ENCODE results near the gene CDS1.

Gene CDS1

DNA sequence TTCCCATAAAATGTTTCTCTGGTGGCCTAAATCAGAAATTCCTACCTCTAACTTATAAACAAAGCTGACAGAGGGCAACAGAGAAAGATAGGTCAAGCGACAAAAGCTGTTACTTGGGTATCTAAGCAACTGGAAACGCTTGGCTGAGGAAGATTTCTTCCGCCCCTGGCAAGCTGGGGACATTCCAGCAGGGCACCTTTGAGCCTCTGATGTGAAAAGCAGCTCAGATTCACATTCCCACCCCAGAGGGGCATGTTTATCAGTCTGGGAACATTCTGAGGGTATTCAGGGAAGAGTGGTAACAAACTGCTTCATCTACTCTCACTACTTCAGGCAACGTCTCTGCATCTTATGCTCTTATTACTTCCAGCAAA is 3.5 kb upstream of the CDS1 start:
- no peak for DNase-seq (ENCODE audit: low spot score)
- in situ Hi-C loops (cut with MboI; ENCODE audit: low sequenced_read_pairs, unreplicated experiment), result no loop called here
- TF ChIP-seq, protein P1, sequence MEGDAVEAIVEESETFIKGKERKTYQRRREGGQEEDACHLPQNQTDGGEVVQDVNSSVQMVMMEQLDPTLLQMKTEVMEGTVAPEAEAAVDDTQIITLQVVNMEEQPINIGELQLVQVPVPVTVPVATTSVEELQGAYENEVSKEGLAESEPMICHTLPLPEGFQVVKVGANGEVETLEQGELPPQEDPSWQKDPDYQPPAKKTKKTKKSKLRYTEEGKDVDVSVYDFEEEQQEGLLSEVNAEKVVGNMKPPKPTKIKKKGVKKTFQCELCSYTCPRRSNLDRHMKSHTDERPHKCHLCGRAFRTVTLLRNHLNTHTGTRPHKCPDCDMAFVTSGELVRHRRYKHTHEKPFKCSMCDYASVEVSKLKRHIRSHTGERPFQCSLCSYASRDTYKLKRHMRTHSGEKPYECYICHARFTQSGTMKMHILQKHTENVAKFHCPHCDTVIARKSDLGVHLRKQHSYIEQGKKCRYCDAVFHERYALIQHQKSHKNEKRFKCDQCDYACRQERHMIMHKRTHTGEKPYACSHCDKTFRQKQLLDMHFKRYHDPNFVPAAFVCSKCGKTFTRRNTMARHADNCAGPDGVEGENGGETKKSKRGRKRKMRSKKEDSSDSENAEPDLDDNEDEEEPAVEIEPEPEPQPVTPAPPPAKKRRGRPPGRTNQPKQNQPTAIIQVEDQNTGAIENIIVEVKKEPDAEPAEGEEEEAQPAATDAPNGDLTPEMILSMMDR (IDR thresholded peaks at IDR 0.05; ENCODE audit: borderline replicate concordance, control extremely low read depth, extremely low read depth, insufficient read depth, missing control alignments), result no peak

DNA sequence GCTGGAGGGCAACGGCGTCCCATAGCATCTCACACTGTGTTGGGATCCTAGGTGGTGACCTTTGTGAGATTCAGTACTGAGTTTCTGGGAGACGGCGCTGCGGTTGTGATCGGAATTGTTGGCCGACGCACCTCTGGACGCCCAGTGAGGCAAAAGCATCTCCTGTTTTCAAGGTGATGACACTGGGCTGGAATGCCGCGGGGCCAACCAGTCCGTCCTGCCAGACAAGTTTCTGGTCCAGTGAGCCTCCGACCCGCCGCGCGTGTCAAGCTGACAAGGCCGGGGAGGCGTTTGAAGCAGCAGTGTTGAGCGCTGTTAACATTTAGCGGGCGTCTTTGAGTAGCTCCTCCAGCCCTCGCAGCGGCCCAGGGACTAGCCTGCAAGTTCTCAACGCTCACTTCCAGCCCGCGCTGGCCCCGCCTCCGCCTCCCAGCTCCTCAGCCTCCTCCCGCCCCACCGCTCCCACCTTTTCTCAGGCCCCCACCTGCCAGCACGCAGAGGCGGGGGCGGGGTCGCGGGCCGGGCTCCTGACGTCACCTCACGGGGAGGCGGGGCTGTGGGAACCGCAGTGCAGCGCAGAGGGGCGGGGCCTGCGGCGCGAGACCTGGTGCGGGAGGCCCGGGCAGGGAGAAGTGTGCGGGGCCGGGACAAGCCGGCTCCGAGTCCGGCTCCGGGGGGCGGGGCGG is 482 bp upstream of the CDS1 start:
- in situ Hi-C loops (cut with MboI; ENCODE audit: low sequenced_read_pairs, unreplicated experiment), result no loop called here
- peak; percentile 77 for DNase-seq (ENCODE audit: low spot score)
- TF ChIP-seq, protein P1 (IDR thresholded peaks at IDR 0.05; ENCODE audit: borderline replicate concordance, control extremely low read depth, extremely low read depth, insufficient read depth, missing control alignments), result no peak

DNA sequence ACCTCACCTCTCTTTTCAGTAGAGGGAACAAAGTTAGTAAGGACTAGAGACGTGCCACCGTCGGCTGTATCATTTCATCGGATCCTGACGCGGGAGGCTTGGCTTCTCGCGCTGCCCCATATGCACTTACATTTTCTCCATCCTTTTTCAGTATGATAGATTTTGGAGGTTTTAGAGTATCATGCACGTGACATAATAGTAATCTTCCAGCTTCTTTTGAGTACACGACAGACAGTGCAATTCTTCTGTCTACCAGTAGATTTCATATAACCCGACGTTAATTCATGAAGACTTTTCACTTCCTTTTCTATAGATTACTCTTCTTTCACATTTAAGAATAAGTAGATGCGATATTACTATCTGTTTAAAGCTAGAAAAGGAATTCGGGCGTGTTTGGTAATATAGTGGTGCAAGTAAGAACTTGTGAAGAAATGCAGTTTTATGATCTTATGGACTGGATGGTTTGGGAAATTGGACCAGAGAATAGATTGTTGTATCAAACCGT is 1.0 kb downstream of the CDS1 start:
- TF ChIP-seq, protein P1 (IDR thresholded peaks at IDR 0.05; ENCODE audit: borderline replicate concordance, control extremely low read depth, extremely low read depth, insufficient read depth, missing control alignments), result no peak
- in situ Hi-C loops (cut with MboI; ENCODE audit: low sequenced_read_pairs, unreplicated experiment), result no loop called here
- DNase-seq (ENCODE audit: low spot score), result peak; percentile 35

DNA sequence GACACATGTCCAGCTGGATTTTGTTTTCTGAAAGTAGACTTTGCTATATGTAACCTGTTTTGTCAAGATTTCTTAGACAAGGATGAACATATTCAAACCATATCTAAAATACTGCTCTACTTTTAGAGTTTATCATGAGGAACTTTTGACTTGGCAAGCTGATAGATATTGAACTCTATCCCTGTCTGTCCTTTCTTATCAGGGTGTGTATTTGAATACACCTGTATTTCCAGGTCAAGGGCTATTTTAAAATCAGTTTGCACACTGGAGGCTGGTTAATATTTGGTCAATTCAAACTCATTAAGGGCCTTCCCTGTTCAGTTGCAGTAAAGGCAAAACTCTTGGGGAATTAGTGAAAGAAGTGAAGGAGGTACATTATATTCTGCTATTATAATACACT is 2.3 kb downstream of the CDS1 start:
- in situ Hi-C loops (cut with MboI; ENCODE audit: low sequenced_read_pairs, unreplicated experiment), result no loop called here
- no peak for DNase-seq (ENCODE audit: low spot score)
- TF ChIP-seq, protein P1 (IDR thresholded peaks at IDR 0.05; ENCODE audit: borderline replicate concordance, control extremely low read depth, extremely low read depth, insufficient read depth, missing control alignments), result no peak

DNA sequence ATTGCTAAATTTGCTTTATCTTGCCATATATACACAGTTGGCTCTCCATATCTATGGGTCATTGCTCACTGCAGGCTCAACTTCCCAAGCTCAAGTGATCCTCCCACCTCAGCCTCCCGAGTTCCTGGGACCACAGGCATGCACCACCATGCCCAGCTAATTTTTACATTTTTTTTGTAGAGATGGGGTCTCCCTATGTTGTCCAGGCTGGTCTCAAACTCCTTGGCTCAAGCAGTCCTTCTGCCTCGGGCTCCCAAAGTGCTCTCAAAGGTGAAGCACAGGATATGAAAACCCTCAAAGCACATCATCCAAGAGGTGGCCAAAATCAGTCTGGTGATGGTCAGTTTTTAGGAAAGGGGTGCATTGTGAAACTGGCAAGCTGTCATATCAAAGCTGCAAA is 11.8 kb downstream of the CDS1 start:
- TF ChIP-seq, protein P1 (IDR thresholded peaks at IDR 0.05; ENCODE audit: borderline replicate concordance, control extremely low read depth, extremely low read depth, insufficient read depth, missing control alignments), result no peak
- in situ Hi-C loops (cut with MboI; ENCODE audit: low sequenced_read_pairs, unreplicated experiment), result no loop called here
- no peak for DNase-seq (ENCODE audit: low spot score)

DNA sequence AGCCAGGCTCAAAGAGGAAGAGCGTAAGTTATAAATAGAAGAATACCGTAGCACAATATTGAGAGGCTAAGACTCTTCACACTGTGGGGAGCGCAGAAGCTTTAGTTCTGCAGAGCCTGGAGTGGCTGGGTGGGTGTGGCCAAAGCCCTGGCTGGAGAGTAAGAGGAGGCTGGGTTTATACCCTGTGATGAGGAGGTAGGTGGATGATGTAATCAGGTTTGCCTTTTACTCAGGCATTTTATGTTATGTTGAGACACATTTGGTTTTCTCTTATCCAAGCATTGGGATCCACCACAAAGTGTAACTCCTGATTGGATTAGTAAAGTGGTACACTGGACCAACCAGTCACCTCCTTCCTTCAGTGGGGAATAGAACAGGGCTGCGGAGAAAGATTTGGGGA is 13.9 kb downstream of the CDS1 start:
- in situ Hi-C loops (cut with MboI; ENCODE audit: low sequenced_read_pairs, unreplicated experiment), result no loop called here
- TF ChIP-seq, protein P1 (IDR thresholded peaks at IDR 0.05; ENCODE audit: borderline replicate concordance, control extremely low read depth, extremely low read depth, insufficient read depth, missing control alignments), result no peak
- DNase-seq (ENCODE audit: low spot score), result no peak

Measured in GM13976 (cell line).